Stomach (tissue), 9 donors: ENCODE measurements around the gene TCFL5. TPM values are rescaled to one million over a fixed set of nuclear protein-coding genes. Genes with fewer than 3 reads are reported as not detected.

Experiments
- DNase-seq, 2 donors: peaks; one replicate each; pipeline versions ENCODE4 v3.0.0 to v3.0.0-alpha.2; 2013 to 2019
- H3K27ac ChIP-seq, 5 donors: fragments of 200-600 bp in 4 of 5; sonication (generic) in 4 of 5; one replicate each; pipeline ENCODE4 v1.5.1; 2013 to 2019; ENCODE audit warnings: mild to moderate bottlenecking in 1 of 5, moderate library complexity in 1 of 5
- H3K27me3 ChIP-seq, 3 donors: fragments of 200-600 bp; sonication (generic); one replicate each; pipeline ENCODE4 v1.5.1; 2017 to 2019; ENCODE audit warnings: mixed run types in 1 of 3
- H3K36me3 ChIP-seq, 4 donors: fragments of 200-600 bp; sonication (generic); 1 replicate in 3 of 4; 2 replicates in 1 of 4; pipeline ENCODE4 v1.5.1; 2016 to 2019
- H3K4me1 ChIP-seq, 4 donors: fragments of 200-600 bp; sonication (generic); one replicate each; pipeline ENCODE4 v1.5.1; 2016 to 2019
- H3K4me3 ChIP-seq, 4 donors: fragments of 200-600 bp; sonication (generic) in 3 of 4; one replicate each; pipeline ENCODE4 v1.5.1; 2016 to 2019; ENCODE audit warnings: mild to moderate bottlenecking in 1 of 4
- H3K9me3 ChIP-seq, 4 donors: fragments of 200-600 bp; sonication (generic); one replicate each; pipeline ENCODE4 v1.5.1; 2016 to 2019
- CTCF ChIP-seq, 7 experiments: fragments of 450-650 bp in 4 of 7; fragments of 200-600 bp in 3 of 7; sonication (generic) in 3 of 7; IDR thresholded peaks; one replicate each; pipeline ENCODE4 v1.5.1; 2016 to 2019; ENCODE audit warnings: antibody characterized with exemption in 7 of 7, control low read depth in 2 of 7, mild to moderate bottlenecking in 1 of 7
- EP300 ChIP-seq: sonication (generic); formaldehyde crosslinking; IDR thresholded peaks from one replicate; pipeline ENCODE4 v1.6.1; 2017; ENCODE audit warnings: antibody characterized with exemption
- POLR2A ChIP-seq, 4 donors: fragments of 450-650 bp; IDR thresholded peaks; one replicate each; pipeline ENCODE4 v1.6.1; 2016; ENCODE audit warnings: antibody characterized with exemption in 4 of 4, control low read depth in 2 of 4, mild to moderate bottlenecking in 1 of 4, moderate library complexity in 1 of 4
- POLR2AphosphoS5 ChIP-seq, 3 donors: sonication (generic); formaldehyde crosslinking; IDR thresholded peaks; one replicate each; pipeline ENCODE4 v1.6.1; 2016; ENCODE audit warnings: antibody characterized with exemption in 3 of 3
- WGBS, 5 donors: extraction: QIAGEN DNeasy Blood & Tissue Kit in 3 of 5; methylation state at CpG; one replicate each; pipeline versions ENCODE4 v1.1.5 to v1.1.7; 2013 to 2018; 5-methylcytosine and 5-hydroxymethylcytosine counted together
- intact Hi-C: fragments of 100-400 bp; cut with DNase I; formaldehyde crosslinking; loops from one replicate; pipeline ENCODE4 v1.15.1; 2023; ENCODE audit warnings: low total_unique reads
- polyA plus RNA-seq, 3 donors: library from polyadenylated mRNA; stranded (reverse); fragments of 200-250 nt; gene quantifications; one replicate each; pipeline ENCODE4 v1.2.3, GENCODE V29; 2013
- total RNA-seq, 5 donors: library from RNA; depleted of rRNA; stranded (reverse); fragments of >200 nt; gene quantifications; one replicate each; pipeline versions ENCODE4 v1.1.0 to v1.2.3, GENCODE V29; 2014 to 2016
- donor health status: healthy with polysubstance abuse.
- donor health status: Bipolar disorder and iron deficiency.
- donor health status: healthy.

Gene TCFL5
- total and polyA plus RNA-seq, 8 donors: 3.0 to 29.5 (median 5.7) TPM

GRCh38 chr20:62845416-62846160 lies 16.0 kb downstream of the TCFL5 start:
- no peak for DNase-seq
- intact Hi-C loops: no loop called here
- no peak overlapping the region for H3K27ac ChIP-seq
- no peaks in the 10 kb centered on the region for H3K4me1 ChIP-seq
- no peaks in the 10 kb centered on the region for H3K9me3 ChIP-seq
- TF ChIP-seq CTCF (IDR thresholded peaks at IDR 0.05) (no peak), POLR2A (IDR thresholded peaks at IDR 0.05) (no peak), POLR2AphosphoS5 (IDR thresholded peaks at IDR 0.05) (no peak), EP300 (no peak)
- 90 to 93% (median 93%) methylated on average over 16 of the region's 16 CpGs for WGBS, 5 donors
- H3K4me3 ChIP-seq: no peak overlapping the region
- H3K36me3 ChIP-seq: peaks cover 0 to 20% (median 7%) of the 10 kb centered on the region in 4 donors
- H3K27me3 ChIP-seq: no peaks in the 10 kb centered on the region

- Histone ChIP-seq H3K9me3 (no peaks in the 10 kb centered on the region), H3K27me3 (no peaks in the 10 kb centered on the region), H3K36me3 (peaks cover 0 to 11% (median 7%) of the 10 kb centered on the region in 4 donors), H3K27ac (no peak overlapping the region), H3K4me1 (no peaks in the 10 kb centered on the region), H3K4me3 (no peak overlapping the region)
- intact Hi-C loops: no loop called here
- 95 to 98% (median 97%) methylated on average over 7 of the region's 7 CpGs for WGBS, 5 donors
- no peak for TF ChIP-seq POLR2AphosphoS5 (IDR thresholded peaks at IDR 0.05)
- TF ChIP-seq POLR2A (IDR thresholded peaks at IDR 0.05): no peak
- no peak for TF ChIP-seq CTCF (IDR thresholded peaks at IDR 0.05)
- no peak for TF ChIP-seq EP300
- DNase-seq: no peak
These were observed 17.4 kb downstream of the TCFL5 start for GRCh38 chr20:62844182-62844581.

GRCh38 chr20:62843656-62844055 lies 18.0 kb downstream of the TCFL5 start:
- no peaks in the 10 kb centered on the region for H3K27me3 ChIP-seq
- H3K9me3 ChIP-seq: no peaks in the 10 kb centered on the region
- no peak overlapping the region for H3K4me3 ChIP-seq
- H3K27ac ChIP-seq: no peak overlapping the region
- H3K4me1 ChIP-seq: no peaks in the 10 kb centered on the region
- TF ChIP-seq CTCF (IDR thresholded peaks at IDR 0.05): no peak
- no peak for TF ChIP-seq POLR2AphosphoS5 (IDR thresholded peaks at IDR 0.05)
- TF ChIP-seq EP300: no peak
- no peak for TF ChIP-seq POLR2A (IDR thresholded peaks at IDR 0.05)
- peaks cover 0 to 11% (median 7%) of the 10 kb centered on the region in 4 donors for H3K36me3 ChIP-seq
- intact Hi-C loops: no loop called here
- WGBS, 5 donors: 91 to 97% (median 95%) methylated on average over 10 of the region's 10 CpGs
- DNase-seq: no peak

DNA sequence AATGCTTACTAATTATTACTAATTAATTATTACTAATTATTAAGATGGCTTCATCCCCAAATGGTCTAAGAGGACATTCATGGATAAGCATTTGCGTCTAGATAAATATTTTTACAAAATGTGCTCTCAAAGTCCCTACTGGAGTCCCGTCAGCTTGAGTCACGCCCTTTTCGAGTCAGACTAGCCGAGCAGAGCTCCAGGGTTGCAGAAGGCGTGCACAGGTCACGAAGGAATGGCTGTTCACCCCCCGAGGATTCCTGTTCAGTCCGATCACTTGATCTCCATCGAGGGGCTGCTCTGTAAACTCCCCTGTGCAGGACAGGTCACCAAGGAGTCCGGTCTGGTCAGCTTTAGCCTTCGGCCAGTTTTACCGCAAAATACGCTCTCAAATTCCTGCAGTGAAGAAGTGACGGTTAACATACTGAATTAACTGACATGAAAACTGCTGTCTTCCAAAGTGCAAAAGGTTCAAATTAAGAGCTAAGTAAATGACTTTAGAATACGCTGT lies 19.9 kb downstream of the TCFL5 start:
- intact Hi-C loops: no loop called here
- no peak for TF ChIP-seq CTCF (IDR thresholded peaks at IDR 0.05)
- TF ChIP-seq POLR2AphosphoS5 (IDR thresholded peaks at IDR 0.05): no peak
- no peak for TF ChIP-seq POLR2A (IDR thresholded peaks at IDR 0.05)
- TF ChIP-seq EP300: no peak
- H3K9me3 ChIP-seq: no peaks in the 10 kb centered on the region
- no peak for DNase-seq
- 69 to 84% (median 72%) methylated on average over 16 of the region's 16 CpGs for WGBS, 5 donors
- H3K4me3 ChIP-seq: no peak overlapping the region
- peaks cover 0 to 5% (median 0%) of the 10 kb centered on the region in 4 donors for H3K4me1 ChIP-seq
- H3K27ac ChIP-seq: no peak overlapping the region
- H3K36me3 ChIP-seq: peaks cover 0 to 11% (median 7%) of the 10 kb centered on the region in 4 donors
- peaks cover 0 to 5% (median 0%) of the 10 kb centered on the region in 3 donors for H3K27me3 ChIP-seq
